ENCODE data around the gene NTN3.
"Not testable (repeated sequence)": the region's sequence is repeated elsewhere in the genome, so short reads cannot be mapped to it uniquely, and the experiment has no call there.

NTN3 gene

DNA sequence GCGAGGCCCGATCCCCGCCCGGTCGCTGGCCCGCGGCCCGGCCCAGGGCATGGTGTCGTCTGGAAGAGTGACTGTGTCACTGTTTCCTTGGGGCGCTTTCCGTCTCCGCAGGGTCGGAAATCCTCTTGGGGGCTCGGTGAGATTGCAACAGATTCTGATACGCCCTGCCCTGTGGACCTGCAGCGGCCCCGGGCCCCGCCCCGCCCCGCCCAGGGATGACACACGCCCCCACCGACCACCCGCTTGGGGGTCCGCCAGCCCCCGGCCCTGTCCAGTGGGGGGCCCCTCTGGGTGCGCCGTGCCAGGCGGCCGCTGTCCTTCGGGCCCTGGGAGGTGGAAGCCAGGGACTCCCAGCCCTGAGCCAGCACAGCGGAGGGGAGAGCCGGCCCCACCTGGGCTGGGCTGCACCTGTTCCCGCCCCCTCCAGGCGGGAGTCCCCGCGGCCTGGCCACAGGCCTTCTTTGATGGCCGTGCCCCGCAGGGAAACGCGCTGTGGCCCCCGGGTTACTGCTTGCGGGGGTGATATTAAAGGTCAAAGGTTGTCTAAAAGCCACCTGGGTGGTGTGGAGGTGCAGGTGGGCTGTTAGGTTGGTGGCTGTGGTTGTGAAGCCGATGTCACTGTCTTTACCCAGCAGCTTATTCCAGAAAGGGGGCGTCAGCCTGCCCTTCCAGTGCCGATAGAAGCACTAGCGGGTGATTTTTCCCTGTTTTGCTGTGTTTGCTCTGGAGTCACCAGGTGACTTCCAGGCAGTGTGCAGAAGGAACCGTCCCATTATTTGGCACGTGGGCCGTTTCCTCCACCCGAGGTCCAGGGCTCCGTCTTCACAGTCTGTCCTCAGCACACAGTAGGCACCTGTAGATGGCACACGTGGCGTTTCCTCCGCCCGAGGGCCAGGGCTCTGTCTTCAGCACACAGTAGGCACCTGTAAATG, 4.6 kb downstream of the NTN3 start:
- DNase-seq (ENCODE audit: low read depth), result peak; percentile 44
- peak overlapping the region; percentile 62 for H3K4me3 ChIP-seq (ENCODE audit: low read depth, low read length)
- TF ChIP-seq, protein P1, sequence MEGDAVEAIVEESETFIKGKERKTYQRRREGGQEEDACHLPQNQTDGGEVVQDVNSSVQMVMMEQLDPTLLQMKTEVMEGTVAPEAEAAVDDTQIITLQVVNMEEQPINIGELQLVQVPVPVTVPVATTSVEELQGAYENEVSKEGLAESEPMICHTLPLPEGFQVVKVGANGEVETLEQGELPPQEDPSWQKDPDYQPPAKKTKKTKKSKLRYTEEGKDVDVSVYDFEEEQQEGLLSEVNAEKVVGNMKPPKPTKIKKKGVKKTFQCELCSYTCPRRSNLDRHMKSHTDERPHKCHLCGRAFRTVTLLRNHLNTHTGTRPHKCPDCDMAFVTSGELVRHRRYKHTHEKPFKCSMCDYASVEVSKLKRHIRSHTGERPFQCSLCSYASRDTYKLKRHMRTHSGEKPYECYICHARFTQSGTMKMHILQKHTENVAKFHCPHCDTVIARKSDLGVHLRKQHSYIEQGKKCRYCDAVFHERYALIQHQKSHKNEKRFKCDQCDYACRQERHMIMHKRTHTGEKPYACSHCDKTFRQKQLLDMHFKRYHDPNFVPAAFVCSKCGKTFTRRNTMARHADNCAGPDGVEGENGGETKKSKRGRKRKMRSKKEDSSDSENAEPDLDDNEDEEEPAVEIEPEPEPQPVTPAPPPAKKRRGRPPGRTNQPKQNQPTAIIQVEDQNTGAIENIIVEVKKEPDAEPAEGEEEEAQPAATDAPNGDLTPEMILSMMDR (IDR thresholded peaks at IDR 0.05; ENCODE audit: insufficient read depth, low read depth, low read length, missing control alignments), result no peak

DNA sequence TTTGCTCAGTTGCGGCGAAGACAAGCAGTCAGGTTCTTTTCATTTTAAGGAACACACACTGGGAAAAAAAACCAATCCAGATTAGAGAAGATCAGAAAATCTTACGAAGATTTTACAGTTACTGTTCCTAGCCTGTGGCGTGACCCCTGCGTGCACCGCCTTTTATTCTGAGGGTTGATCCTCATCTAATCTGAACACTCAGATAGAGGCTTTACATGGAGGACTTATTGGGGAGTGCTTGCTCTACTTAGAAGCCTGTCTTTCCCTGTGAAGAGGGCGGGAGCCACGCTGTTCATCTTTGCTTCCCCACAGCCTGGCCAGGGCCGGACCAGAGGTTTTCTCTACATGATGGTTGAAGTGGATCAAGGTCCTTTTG, 5.2 kb downstream of the NTN3 start:
- TF ChIP-seq, protein P1 (IDR thresholded peaks at IDR 0.05; ENCODE audit: insufficient read depth, low read depth, low read length, missing control alignments), result no peak
- no peak for DNase-seq (ENCODE audit: low read depth)
- no peak overlapping the region for H3K4me3 ChIP-seq (ENCODE audit: low read depth, low read length)

DNA sequence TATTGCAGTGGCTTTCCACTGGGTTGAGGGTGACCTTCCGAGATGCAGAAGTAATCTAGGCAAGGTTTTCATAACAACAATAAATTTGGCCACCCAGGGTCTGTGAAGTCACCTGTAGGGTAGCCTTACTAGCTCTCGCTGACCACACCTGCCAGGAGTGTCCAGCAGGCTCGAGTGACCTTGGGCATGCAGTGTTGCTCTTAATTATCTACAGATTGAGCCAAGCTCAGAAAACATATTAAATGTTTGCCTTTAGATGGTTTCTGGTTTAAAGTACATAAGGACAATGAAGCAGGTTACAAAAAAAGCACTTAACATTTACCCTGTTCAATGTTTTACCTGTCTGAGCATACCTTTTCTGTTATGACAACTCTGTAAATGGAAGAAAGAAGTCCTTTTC, 5.6 kb downstream of the NTN3 start:
- no peak for DNase-seq (ENCODE audit: low read depth)
- TF ChIP-seq, protein P1 (IDR thresholded peaks at IDR 0.05; ENCODE audit: insufficient read depth, low read depth, low read length, missing control alignments), result no peak
- H3K4me3 ChIP-seq (ENCODE audit: low read depth, low read length), result no peak overlapping the region

DNA sequence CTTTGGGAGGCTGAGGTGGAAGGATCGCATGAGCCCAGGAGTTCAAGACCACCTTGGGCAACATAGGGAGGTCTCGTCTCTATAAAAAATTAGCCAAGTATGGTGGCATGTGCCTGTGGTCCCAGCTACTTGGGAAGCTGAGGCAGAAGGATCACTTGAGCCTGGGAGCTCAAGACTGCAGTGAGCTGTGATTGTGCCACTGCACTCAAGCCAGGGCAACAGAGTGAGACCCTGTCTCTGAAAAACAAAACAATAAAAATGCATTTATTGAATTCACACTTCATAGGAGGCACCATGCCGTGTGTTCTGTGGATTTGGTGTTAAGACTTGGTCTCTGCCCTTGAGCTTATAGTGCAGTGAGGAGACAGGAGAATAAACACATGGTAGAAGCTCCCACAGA, 6.2 kb downstream of the NTN3 start:
- no peak for DNase-seq (ENCODE audit: low read depth)
- H3K4me3 ChIP-seq (ENCODE audit: low read depth, low read length), result no peak overlapping the region
- TF ChIP-seq, protein P1 (IDR thresholded peaks at IDR 0.05; ENCODE audit: insufficient read depth, low read depth, low read length, missing control alignments), result no peak

DNA sequence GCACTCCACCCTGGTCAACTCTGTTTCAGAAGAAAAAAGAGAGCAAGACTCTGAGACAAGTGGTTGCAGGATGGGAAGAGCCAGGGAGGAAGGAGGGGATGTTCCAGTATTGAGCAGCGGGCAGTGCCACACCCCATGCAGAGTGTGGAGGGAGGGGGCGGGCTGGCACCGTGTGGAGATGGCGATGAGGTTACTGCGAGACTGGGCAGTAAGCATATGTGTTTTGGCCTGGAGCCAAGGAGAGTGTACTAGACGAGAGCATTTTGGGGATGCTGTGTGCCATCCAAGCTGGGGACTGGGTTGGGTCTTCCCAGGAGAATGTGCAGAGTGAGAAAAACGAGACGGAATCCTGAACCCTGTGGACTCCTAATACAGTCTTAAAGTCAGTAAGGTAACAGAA, 7.2 kb downstream of the NTN3 start:
- no peak for DNase-seq (ENCODE audit: low read depth)
- no peak overlapping the region for H3K4me3 ChIP-seq (ENCODE audit: low read depth, low read length)
- TF ChIP-seq, protein P1 (IDR thresholded peaks at IDR 0.05; ENCODE audit: insufficient read depth, low read depth, low read length, missing control alignments), result no peak

DNA sequence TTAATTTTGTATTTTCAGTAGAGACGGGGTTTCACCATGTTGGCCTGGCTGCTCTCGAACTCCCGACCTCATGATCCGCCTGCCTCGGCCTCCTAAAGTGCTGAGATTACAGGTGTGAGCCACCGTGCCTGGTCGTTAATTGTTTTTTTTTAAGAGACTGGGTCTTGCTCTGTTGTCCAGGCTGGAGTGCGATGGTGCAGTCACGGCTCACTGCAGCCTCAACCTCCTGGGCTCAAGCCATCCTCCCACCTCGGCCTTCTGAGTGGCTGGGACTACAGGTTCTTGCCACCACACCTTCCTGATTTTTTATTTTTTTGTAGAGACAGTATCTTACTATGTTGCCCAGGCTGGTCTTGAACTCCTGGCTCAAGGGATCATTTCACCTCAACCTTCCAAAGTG, 8.9 kb downstream of the NTN3 start:
- not testable (repeated sequence) for DNase-seq (ENCODE audit: low read depth); H3K4me3 ChIP-seq (ENCODE audit: low read depth, low read length)

DNA sequence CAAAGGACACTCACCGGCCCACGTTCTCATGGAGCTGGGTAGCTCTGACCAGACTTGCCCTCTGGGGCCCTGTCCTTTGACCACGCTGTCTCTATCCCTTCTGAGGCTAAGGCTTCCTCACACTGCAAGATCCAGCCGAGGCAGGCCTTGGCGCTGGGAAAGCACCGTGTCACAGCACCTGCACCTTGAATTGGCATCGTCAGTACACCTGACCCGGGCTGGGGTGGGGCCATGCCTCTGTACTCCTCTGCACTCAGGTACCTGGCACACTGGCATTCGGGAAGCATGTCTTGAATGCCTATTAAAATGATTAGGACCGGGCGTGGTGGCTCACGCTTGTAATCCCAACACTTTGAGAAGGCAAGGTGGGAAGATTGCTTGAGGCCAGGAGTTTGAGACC, 9.9 kb downstream of the NTN3 start:
- TF ChIP-seq, protein P1 (IDR thresholded peaks at IDR 0.05; ENCODE audit: insufficient read depth, low read depth, low read length, missing control alignments), result no peak
- no peak overlapping the region for H3K4me3 ChIP-seq (ENCODE audit: low read depth, low read length)
- no peak for DNase-seq (ENCODE audit: low read depth)
